Medulla oblongata (tissue), 1 donor: ENCODE results near the gene MRPL38.

Experiments
- DNase-seq: peaks from one replicate; pipeline ENCODE4 v3.0.0-alpha.2; 2015; ENCODE audit errors: extremely low spot score

Gene MRPL38

DNA sequence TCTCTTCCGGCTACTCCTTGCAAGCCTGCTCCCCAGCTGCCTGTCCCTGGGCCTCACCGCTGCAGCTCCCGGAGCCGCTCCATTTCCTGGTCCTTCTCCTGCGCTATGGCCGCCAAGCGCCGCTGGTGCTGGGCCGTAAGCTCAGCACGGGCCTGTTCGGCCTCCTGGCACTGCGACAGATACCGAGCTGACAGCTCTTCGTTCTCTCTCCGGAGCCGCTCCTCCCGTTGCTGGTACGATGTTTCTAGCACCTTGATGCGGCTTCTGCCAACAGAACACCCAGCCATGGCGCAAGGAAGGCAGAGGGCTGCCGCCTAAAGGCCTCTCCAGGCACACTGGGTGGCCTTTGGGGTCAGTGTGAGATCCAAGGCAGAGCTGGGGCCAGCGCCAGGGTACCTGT, 14.9 kb upstream of the MRPL38 start:
- DNase-seq = no peak

DNA sequence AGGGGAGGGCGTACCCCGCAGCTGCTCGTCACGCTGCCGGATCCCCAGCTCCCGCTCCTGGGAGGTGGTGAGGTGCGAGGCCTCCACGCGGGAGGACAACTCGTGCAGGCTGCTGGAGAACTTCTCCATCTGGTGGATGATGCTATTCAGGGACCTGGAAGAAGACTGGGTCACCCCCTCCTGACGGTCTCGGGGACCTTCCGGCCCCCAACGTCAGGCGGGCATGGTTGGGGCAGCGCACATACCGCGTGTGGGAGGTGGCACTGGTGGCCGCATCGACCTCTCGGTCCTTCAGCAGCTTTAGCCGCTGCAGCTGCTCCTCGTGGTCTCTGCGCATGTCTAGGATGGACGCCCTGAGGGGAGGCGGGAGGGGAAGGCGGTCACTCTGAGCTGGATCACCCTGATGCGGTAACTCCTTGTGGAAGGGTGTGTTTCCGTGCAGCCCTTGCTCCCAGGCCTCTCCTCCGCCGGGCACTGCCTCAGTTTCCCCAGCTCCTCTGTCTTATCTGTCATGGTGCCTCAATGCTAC, 13.3 kb upstream of the MRPL38 start:
- DNase-seq = no peak

DNA sequence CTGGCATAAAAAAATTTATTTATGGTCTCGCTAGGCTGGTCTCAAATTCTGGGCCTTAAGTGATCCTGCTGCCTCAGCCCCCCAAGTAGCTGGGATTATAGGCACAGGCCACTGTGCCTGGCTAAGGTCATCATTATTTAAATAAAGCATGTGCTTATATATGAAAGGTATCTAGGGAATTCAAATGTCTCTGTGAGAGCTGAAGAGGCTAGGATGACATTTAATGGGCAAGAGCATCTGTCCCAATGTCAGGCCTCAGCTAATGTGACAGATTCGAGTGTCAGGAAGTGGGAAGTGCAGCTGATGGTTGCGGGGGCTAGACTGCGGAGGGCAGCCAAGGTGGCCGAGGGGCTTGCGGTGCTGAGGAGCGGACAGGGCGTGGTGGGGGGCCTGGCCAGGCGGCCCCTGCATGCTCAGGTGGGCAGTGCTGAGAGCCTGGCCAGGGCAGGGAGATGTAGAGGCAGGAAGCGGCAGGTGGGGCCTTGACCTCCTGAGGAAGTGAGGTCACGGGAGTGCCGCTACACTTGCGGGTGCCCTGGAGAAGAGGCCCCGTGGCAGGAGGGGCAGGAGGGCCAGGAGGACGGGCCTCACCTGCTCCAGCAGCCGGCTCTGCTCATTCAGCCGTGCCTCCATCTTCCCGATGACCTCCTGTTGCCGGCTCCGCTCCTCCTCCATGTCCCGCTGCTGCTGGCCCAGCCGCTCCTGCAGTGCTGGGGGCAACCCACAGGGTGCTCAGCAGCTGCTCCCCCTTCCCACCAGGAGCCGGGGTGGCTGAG, 12.6 kb upstream of the MRPL38 start:
- no peak for DNase-seq

DNA sequence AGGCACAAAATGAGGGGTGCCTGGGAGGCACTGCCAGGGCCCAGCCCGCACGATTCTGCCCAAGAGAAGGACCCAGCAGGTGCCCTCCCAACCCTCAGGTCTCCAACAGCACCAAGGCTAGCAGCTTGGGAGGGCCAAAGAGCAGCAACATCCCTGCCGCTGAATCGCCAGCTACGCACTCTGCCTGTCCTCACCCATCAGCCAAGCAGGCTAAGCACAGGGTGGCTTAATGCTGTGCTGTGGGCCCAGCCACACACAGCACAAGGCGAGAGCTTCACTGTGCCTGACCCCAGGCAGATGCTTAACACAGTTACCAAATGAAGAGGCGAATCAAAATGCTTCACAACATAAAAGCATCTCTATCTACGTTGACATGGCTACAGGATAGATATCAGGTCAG, 10.6 kb upstream of the MRPL38 start:
- DNase-seq = no peak

DNA sequence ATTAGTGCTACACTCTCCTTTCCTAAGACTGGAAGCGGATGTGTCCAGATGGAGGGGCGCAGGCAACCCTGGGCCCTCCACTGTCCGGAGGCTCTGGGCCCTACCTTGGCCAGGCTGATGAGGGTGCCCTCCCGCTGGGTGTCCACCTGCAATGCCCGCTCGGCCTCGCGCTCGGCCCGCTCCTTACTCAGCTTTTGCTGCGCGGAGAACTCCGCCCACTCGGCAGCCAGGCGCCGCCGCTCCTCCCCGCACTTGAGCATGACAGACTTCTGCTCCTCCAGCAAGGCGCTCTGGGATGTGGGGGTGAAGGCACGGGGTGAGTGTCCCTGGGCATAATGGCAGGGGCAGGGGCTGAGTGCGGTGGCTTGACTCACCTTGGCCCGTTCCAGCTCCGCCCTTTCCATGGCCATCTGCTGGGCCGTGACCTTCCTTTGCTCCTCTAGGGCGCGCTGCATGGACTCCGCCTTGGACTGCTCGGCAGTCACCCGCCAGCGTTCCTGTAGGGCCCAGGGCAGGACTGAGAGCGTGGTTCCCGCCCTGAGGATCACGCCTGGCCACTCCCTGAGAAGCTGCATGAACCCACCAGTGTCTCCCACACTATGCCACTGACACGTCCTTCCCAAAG, 10.1 kb upstream of the MRPL38 start:
- no peak for DNase-seq

DNA sequence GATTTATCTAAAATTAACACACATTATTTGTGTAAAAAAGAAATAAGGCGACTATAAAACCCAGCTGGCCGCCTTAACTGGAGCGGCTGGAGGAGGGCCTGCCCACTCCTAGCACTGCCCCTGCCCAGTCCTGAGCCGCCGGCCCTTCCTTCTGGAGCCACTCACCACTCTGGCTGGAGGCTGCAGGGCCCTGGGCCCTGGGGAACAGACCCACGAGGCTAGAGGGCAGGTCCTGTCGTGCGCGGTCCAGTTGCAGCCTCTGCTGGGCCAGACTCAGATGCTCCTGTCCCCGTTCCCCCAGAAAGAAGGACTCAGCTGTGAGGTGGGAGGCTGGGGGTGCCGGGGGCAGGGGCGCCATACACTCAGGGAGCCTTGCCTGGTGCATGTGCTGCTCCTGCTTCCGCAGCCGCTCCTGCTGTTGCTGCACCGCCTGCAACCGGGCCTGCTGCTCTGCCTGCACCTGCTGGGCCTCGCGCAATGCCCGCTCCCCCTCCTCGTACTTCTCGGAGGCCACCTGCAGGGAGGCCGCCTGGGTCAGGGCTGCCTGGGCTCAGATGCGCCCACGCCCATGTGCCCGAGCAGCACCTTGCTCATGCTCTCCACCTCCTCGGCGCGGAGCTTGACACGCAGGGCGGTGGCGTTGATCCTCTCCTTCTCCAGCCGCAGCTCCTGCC, 9.0 kb upstream of the MRPL38 start:
- no peak for DNase-seq

DNA sequence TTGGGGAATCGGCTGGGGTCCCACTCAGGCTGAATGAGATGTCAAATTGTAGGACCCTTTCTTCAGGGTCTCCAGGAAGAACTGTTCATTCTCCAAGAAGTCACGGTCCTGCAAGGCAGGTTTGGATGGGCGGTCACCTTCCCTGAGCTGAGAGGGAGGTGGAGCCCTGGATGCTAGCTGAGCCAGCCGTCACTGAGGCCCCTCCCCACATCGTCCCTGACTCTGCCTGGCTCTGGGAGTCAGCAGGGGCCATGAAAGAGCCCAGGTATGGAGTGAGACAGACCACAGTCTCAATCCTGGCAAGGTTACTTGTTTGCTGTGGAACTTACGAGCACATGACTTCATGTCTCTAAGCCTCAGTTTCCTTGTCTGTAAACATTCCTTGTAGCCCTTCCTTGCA, 6.0 kb upstream of the MRPL38 start:
- no peak for DNase-seq

DNA sequence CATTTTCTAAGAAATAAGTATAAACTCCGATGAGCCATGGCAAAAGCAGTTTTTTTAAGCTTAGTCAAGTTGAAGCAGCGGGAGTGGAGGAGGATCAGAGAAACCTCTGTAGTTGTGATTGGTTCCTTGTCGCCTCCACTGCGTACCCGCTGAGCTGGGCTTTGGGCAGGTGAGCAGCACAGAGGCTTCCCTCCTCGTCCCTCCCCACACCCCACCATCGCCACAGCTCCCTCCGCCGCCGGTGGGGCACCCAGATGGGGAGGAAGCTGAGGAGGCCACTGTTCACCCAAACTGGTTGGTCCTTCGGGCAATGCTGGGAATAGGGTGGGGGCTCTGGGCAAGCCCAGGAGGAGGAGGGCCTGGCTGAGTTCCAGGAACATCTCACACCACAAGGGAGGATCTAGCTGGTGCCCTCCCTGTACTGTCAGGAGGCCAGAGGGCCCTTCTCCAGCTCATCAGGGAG, 5.2 kb upstream of the MRPL38 start:
- DNase-seq = no peak

DNA sequence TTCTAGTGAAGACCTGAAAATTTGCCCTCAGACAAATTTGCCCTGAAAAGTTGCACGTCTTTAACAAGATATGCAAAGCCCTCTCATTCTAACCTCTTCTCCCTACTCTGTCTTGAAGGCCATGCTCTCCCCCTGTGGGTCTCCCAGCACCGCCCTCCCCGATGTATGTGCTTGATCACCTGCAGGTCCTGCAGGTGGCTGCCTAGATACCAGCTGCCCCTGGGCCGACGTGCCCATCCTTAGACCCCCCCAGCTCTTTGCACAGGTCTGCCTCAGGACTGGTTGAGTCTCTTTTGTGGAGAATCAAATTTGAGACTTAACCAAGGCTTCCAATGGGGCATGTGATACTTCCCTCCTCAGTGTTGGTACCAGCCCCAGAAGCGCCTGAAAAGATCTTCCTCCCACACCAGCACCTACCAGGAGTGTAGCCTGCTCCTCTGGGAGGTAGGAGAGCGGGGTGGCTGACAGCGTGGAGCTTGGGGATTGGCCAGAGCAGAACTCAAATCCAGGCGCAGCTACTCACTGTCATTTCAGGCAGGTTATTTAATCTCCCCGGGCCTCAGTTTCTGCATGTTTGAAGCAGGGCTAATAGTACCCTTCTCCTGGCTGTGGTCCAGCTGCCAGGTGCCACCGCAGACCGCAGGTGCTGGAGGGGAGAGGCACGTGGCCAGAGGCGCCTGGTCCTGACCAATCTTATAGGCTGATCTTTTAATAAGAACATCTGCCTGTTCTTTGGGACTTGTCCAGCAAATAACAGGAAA, 4.5 kb upstream of the MRPL38 start:
- DNase-seq = no peak

DNA sequence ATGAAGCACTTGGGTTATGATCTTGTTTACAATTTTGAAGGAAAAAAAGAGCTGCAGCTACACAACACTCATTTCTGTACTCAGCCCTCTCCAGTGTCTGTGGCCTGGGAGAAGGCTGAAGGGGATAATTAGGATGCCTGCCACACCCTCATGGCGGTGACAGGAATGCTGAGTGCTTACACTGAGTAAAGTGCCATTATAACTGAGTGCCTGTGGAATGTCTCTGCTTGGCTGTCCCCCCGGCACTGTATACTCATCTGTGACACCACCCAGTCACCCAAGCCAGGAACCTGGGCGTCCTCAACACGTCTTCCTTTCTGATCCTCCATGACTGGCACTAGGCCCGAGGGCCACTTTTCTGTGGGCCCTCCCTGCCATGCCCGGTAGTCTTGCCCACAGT, 3.5 kb upstream of the MRPL38 start:
- no peak for DNase-seq

DNA sequence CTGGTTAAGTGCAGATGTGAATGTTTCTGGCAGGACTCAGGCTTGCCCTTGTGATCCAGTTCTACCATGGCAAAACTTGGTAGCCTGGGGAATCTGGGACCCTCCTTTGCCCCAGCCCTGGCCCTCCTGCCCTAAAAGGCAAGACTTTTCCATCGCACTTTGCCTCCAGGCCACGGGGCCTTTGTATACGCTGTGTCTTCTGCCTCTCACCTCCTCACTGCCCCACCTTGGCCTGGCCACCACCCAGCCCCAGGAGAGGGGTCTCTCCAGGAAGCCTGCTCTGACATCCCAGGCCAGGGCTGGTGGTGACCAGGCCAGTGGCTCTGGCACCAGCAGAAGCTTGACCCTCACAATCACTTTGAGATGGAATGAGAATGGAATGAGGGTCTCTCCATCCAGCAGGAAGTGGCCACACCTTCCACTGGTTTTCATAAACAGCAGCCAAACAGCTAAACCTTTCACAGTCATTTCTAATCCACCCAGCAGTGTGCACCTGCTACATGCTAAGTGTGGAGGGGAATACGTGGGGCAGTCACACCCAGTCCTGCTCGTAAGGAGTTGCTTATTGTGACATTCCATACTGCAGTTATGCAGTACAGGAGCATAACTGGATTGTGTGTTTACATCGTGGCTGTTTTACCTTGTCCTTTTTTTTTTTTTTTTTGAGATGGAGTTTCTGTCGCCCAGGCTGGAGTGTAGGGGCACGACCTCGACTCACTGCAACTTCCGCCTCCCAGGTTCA, 1.6 kb upstream of the MRPL38 start:
- DNase-seq = no peak

DNA sequence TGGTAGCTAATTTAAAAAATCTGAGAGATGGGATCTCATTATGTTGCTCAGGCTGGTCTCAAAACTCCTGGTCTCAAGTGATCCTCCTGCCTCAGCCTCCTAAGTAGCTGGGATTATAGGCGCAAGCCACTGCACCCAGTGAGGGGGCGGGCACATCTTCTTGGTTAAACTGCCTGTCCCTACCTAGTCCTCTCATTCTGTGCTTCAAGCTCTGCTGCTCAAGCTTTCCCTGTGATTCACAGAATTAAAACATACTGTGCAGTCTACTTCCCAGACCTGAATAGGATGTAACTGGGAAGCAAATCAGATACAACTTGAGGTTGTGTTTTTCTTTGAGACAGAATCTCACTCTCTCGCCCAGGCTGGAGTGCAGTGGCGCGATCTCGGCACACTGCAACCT, 2.3 kb downstream of the MRPL38 start:
- no peak for DNase-seq

DNA sequence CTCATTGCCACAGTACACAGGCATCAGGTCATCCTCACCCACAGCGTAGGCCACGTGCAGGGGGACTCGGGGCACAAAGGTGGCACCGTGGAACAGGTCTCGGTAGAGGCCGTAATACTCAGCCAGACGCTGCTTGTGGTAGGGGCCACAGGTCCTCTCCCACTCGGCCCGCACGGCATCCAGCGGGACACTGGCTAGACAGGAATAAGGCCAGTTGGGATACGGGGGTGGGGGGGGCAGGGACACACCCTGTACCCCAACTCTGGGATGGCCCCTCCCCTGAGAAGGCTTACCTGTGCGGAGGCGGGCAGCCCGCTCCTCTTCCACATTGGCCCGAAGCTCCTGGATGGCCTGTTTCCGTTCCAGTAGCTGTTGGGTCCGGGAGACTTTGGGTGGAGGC, 3.0 kb downstream of the MRPL38 start:
- no peak for DNase-seq

DNA sequence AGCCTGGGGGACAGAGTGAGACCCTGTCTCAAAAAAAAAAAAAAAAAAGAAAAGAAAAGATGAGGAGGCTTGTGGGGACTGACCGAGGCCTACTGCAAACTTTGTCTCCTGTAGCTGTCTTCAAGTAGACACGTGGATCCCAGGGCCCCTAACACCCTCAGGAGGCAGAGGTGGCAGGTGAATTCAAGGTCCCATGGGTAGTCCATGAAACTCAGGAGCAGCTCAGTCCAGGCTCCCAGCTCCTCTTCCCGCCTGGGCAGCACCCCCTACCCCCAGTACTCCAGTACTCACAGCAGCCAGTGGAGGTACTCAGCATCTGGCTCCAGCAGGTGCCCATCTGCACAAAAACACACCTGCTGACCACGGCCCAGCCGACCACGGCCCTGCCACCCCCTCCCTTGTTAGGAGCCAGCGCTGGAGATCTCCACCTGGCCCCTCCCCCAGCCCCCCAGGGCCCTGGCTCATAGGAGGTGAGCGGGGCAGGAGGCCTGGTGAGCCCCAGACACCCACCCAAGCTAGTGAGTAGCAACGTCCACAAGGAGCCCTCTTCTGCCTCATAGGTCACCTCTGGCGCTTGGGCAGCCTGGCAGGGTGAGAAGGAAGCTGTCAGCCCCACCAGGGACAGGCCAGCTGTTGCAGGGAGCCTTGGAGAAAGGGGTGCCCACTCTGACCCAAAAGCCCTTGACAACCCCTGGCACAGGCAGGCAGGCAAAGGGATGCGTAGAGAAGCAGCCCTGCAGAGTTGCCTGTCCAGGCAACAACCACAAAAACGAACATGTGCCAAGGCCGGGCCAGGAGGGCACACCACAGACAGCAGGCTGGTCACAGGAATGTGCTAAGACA, 3.8 kb downstream of the MRPL38 start:
- DNase-seq = no peak

DNA sequence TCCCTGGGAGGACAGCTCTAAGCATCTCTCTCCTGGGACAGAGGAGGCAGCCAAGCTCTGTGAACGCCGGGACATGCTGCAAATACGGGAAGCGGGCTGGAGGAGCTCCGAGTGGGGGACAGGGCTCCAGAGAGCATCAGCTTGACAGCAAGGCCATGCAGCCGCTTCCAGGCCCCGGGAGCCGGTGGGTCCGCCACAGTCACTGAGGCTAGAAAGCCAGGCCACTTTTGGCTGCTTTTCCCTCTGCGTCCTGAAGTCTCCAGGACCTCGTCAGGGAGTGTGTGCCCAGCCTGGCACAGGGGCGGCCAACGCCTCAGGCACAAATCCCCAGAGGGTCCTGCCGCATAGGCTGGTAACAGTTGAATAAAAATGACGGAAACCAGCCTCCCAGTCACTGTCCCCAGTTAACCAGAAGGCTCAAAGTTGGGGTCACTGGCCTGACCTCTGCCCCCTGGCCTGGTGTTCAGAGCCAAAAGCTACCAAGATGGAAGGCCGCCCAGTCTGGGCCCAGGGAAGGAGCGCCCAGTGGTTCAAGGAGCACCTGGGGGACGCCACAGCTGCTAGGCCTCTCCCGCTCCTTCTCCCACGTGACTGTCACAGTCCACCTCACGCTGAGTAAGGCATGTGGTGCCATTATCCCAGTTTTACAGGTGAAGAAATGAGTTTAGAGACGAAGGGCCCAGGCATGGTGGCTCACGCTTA, 4.8 kb downstream of the MRPL38 start:
- DNase-seq = no peak

DNA sequence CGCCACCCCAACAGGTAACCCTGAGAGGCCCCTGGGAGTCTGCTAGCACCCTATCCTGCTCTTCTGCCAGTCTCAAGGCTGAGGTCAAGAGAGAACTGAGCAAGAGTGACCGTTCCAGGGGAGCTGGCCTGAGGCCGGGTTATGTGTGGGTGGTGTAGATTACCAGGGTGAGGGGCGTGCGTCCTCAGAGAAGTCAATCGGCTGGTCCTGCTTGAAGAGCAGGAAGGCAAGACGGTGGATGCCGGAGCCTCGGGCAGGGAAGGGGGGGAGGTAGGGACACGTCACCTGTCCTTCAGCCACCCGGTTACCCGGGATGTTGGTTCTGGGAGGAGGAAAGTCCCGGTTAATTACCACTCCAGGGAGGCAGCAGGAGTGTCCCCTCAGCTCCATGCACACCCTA, 5.3 kb downstream of the MRPL38 start:
- no peak for DNase-seq

DNA sequence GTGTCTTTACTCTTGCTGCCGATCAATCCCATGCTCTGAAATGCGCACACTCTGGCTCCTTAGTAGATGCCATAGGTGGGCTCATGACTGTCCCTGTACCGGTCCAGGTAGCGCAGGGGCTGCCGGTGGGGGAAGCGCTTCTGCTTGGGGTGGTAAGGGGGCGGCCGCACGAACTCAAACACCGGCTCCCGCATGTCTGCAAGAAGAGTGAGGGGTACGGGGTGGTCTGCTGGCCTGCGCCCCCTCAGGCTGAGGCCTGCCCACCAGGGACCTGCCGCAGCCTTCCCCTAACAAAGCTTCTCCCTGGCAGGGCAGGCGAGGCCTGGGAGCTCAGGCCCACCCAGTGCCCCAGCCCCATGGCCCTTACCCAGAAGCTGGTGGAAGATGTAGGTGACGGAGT, 5.9 kb downstream of the MRPL38 start:
- DNase-seq = no peak

DNA sequence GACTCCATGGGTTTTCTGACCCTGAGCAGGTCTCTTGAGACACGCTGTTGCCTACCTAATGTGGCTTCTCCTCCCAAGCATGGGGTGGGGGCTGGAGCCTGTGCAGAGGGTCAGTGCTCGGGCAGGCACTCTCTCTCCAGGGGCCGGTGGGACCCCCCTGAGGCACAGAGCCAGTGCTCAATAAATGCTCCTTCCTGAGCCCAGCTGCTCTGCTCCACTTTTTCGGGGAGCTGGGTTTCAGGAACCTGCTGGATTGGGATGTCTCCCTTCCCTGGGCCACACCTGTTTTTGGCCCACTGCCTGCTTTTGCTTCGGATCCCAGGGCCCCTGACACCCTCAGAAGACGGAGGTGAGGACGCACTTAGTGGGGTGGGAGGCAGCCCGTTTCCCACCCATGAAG, 6.6 kb downstream of the MRPL38 start:
- no peak for DNase-seq

DNA sequence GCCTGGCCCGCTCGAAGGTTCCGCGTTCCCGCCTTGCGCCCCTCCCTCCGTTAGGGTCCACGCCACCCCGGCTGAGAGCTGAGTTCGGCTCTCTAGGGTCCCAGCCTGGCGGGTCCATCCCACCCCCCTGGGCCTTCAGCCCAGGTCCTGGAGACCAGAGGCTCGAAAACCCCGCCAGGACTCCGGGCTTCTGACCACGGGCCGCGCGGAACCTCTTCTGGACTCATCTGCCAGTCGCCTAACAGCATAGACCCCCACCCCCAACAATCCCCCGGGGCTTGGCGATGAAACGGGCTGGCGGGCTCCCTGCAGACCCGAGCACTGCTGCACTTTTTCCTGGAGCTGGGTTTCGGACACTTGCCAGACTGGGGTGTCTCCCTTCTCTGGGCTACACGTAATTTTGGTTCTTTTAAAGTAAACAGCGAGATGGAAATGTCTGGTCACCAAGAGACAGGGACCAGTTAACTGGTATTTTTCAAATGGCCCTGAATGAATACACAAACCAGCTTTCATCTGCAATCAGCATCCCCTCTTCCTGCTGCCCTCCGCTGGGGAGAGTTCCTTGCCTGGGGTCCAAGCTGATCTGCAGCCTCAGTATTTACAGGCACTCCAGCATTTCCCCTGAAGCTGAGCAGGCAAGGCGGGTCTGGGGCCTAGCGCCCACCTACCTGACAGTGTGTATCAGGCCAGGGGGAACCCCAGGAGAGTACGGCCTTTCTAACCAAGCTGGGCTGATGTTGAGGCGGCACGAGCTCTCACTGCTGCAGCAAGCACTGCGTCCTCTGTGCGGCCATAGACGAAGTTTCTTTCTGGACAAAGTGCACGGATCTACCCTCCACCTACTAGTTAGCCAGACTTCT, 7.3 kb downstream of the MRPL38 start:
- DNase-seq = no peak
